ENCODE measurements around the gene TPCN1. TPM values are rescaled to one million over a fixed set of nuclear protein-coding genes. Genes with fewer than 3 reads are reported as not detected.

Gene TPCN1
- total RNA-seq, 1 experiment from 2014 or later: 32.7 TPM

- Mint-ChIP-seq H3K9me3 (no peaks in the 10 kb centered on the region), H3K27ac (no peak overlapping the region), H3K36me3 (no peaks in the 10 kb centered on the region), H3K4me1 (peaks cover 4% of the 10 kb centered on the region; the same call in 1 of the 2 replicates), H3K4me3 (no peak overlapping the region), H3K27me3 (ENCODE audit: low read depth) (no peaks in the 10 kb centered on the region)
- CTCF ChIA-PET: no interaction called here
- POLR2A ChIA-PET: no interaction called here
- TF ChIP-seq ESRRA (CRISPR knock-in tag; IDR thresholded peaks at IDR 0.05; ENCODE audit: borderline replicate concordance) (no peak), TEAD4 (CRISPR knock-in tag; IDR thresholded peaks at IDR 0.05) (no peak), GTF2I (CRISPR knock-in tag; conservative IDR thresholded peaks at IDR 0.05) (no peak), MLX (CRISPR knock-in tag; IDR thresholded peaks at IDR 0.05) (no peak), FOXP1 (CRISPR knock-in tag; IDR thresholded peaks at IDR 0.05; ENCODE audit: borderline replicate concordance) (no peak), CBFB (CRISPR knock-in tag; IDR thresholded peaks at IDR 0.05; ENCODE audit: low read depth) (no peak)
- DNase-seq (ENCODE audit: low spot score) (no peak), ATAC-seq (no peak)
Measured at GRCh38 chr12:113200021-113200797, 21.1 kb upstream of the TPCN1 start.

GRCh38 chr12:113201187-113202177 is 19.8 kb upstream of the TPCN1 start:
- ChIA-PET CTCF (no interaction called here), POLR2A (no interaction called here)
- TF ChIP-seq ESRRA (CRISPR knock-in tag; IDR thresholded peaks at IDR 0.05; ENCODE audit: borderline replicate concordance) (no peak), ZNF317 (CRISPR knock-in tag; IDR thresholded peaks at IDR 0.05; ENCODE audit: borderline replicate concordance, low read depth) (no peak), ELF4 (CRISPR knock-in tag; IDR thresholded peaks at IDR 0.05; ENCODE audit: low read depth) (no peak), ERG (CRISPR knock-in tag; IDR thresholded peaks at IDR 0.05) (no peak), TEAD4 (CRISPR knock-in tag; IDR thresholded peaks at IDR 0.05) (no peak), FOXJ3 (CRISPR knock-in tag; IDR thresholded peaks at IDR 0.05; ENCODE audit: borderline replicate concordance) (no peak), NFYB (CRISPR knock-in tag; conservative IDR thresholded peaks at IDR 0.05; ENCODE audit: low read depth) (no peak), USF1 (CRISPR knock-in tag; IDR thresholded peaks at IDR 0.05) (no peak), AR (CRISPR knock-in tag; IDR thresholded peaks at IDR 0.05) (no peak), CBFB (CRISPR knock-in tag; IDR thresholded peaks at IDR 0.05; ENCODE audit: low read depth) (no peak), ZNF425 (CRISPR knock-in tag; conservative IDR thresholded peaks at IDR 0.05) (no peak), CREB1 (CRISPR knock-in tag; IDR thresholded peaks at IDR 0.05) (no peak)
- Mint-ChIP-seq H3K4me1 (peaks cover 4% of the 10 kb centered on the region; the same call in 1 of the 2 replicates), H3K9me3 (peaks cover 4% of the 10 kb centered on the region), H3K36me3 (peaks cover 4% of the 10 kb centered on the region), H3K4me3 (no peak overlapping the region), H3K27me3 (ENCODE audit: low read depth) (no peaks in the 10 kb centered on the region), H3K27ac (no peak overlapping the region; the same call in 1 of the 2 replicates)
- no peak for ATAC-seq
- DNase-seq (ENCODE audit: low spot score): no peak
